GM13976 (cell line): ENCODE measurements around the gene IRAG1.

ENCODE experiments used
- DNase-seq: peaks from one replicate; pipeline ENCODE4 v3.0.0; 2012; ENCODE audit warnings: low spot score
- in situ Hi-C: fragments of 300-500 bp; cut with MboI; formaldehyde crosslinking; loops from one replicate; pipeline ENCODE4 v1.12.0; 2022; ENCODE audit warnings: low sequenced_read_pairs, mixed read lengths, inconsistent platforms; ENCODE audit not compliant: unreplicated experiment
- TF ChIP-seq, protein P1 (sequence below): IDR thresholded peaks from 2 replicates; pipeline ENCODE4 v1.5.1; 2012; ENCODE audit warnings: borderline replicate concordance, mild to moderate bottlenecking; ENCODE audit not compliant: insufficient read depth; ENCODE audit errors: extremely low read depth, missing control alignments, control extremely low read depth

The IRAG1 gene

DNA sequence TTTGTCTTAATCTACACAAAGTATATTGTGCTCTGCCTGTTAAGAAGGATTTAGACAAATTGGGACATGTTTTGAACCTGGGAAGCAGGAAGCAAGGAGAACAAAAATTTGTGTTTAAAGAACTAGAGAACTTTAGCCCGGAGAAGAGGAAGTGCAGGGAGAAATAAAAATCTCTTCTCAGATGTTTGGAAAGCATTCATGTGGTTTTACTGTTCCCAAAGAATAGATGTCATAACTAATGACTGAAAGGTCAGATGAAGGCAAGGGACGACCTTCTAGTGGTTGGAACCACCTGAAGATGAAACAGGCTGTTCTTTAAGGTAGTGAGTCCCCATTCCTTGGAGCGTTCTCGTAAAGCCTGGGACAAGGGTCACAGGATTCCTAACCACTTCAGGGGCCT is 38.3 kb downstream of the IRAG1 start:
- TF ChIP-seq, protein P1, sequence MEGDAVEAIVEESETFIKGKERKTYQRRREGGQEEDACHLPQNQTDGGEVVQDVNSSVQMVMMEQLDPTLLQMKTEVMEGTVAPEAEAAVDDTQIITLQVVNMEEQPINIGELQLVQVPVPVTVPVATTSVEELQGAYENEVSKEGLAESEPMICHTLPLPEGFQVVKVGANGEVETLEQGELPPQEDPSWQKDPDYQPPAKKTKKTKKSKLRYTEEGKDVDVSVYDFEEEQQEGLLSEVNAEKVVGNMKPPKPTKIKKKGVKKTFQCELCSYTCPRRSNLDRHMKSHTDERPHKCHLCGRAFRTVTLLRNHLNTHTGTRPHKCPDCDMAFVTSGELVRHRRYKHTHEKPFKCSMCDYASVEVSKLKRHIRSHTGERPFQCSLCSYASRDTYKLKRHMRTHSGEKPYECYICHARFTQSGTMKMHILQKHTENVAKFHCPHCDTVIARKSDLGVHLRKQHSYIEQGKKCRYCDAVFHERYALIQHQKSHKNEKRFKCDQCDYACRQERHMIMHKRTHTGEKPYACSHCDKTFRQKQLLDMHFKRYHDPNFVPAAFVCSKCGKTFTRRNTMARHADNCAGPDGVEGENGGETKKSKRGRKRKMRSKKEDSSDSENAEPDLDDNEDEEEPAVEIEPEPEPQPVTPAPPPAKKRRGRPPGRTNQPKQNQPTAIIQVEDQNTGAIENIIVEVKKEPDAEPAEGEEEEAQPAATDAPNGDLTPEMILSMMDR, result no peak
- no peak for DNase-seq
- in situ Hi-C loops, result loop anchor here (10.0 kb wide), 1 partner anchor 250 kb away; no protein-coding TSS in a partner anchor

GRCh38 chr11:10654811-10655150 is 38.8 kb downstream of the IRAG1 start:
- TF ChIP-seq, protein P1, result no peak
- DNase-seq, result no peak
- in situ Hi-C loops, result loop anchor here (10.0 kb wide), 1 partner anchor 250 kb away; no protein-coding TSS in a partner anchor

- in situ Hi-C loops, result loop anchor here (10.0 kb wide), 1 partner anchor 249 kb away; no protein-coding TSS in a partner anchor
- TF ChIP-seq, protein P1, result peak; percentile 51
- DNase-seq, result peak; percentile 75
Measured at GRCh38 chr11:10653946-10654810, 39.4 kb downstream of the IRAG1 start.

DNA sequence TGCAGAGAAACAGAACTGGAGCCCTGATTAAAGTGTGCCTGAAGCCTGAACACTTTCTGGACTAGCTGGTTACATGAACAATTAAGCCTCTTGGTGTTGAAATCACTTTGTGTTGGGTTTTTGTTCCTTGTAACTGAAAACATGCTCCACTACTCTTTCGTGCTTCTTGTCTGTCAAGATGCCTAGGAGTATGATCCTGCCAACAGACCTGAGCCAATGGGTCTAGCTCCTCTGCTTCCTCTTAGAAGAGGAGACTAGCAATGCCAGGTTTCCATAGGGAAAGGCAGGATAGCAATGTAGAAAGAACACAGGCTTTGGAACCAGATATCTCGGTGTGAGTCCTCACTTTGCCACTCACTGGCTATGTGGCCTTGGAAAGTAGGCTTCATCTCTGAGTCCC is 40.3 kb downstream of the IRAG1 start:
- in situ Hi-C loops, result loop anchor here (10.0 kb wide), 1 partner anchor 248 kb away; no protein-coding TSS in a partner anchor
- no peak for DNase-seq
- TF ChIP-seq, protein P1, result no peak

- in situ Hi-C loops, result loop anchor here (10.0 kb wide), 1 partner anchor 247 kb away; no protein-coding TSS in a partner anchor
- no peak for DNase-seq
- TF ChIP-seq, protein P1, result no peak
Measured at GRCh38 chr11:10651656-10652361, 41.7 kb downstream of the IRAG1 start.

GRCh38 chr11:10650630-10651029 is 42.9 kb downstream of the IRAG1 start:
- in situ Hi-C loops, result loop anchor here (10.0 kb wide), 1 partner anchor 246 kb away; no protein-coding TSS in a partner anchor
- no peak for DNase-seq
- TF ChIP-seq, protein P1, result no peak
